Measurements from ENCODE around the gene MOSPD3. TPM values are rescaled to one million over a fixed set of nuclear protein-coding genes. Genes with fewer than 3 reads are reported as not detected.

Gene MOSPD3
- total and polyA plus RNA-seq, 2 of the 13 experiments (the other 11 are each of a cell fraction or from before 2014, with no cell fraction given): 7.6 to 8.8 TPM

- TF ChIP-seq GMEB1 (CRISPR knock-in tag; IDR thresholded peaks at IDR 0.05; ENCODE audit: borderline replicate concordance) (peak; percentile 67; the same call in 1 of the 2 replicates), KAT8 (CRISPR knock-in tag; IDR thresholded peaks at IDR 0.05) (peak; percentile 57; the same call in 1 of the 2 replicates), HOMEZ (CRISPR knock-in tag; IDR thresholded peaks at IDR 0.05; ENCODE audit: low read depth) (peak; percentile 35; the same call in 1 of the 2 replicates), NFKB2 (CRISPR knock-in tag; IDR thresholded peaks at IDR 0.05; ENCODE audit: borderline replicate concordance) (0 out of 2 replicates have a peak, but pooled peaks have one; percentile 19), RBM22 (optimal IDR thresholded peaks at IDR 0.05; ENCODE audit: low read length) (no peak), PLRG1 (conservative IDR thresholded peaks at IDR 0.05) (no peak), ELF1 (CRISPR knock-in tag; IDR thresholded peaks at IDR 0.05) (peak; percentile 77), BHLHE40 (IDR thresholded peaks at IDR 0.05; ENCODE audit: low read length) (peak; percentile 53; the same call in 1 of the 2 replicates), SUZ12 (IDR thresholded peaks at IDR 0.05; ENCODE audit: low read depth, low read length) (no peak), ZNF329 (CRISPR knock-in tag; IDR thresholded peaks at IDR 0.05; ENCODE audit: low read depth) (0 out of 2 replicates have a peak, but pooled peaks have one; percentile 13), ZNF407 (CRISPR knock-in tag; IDR thresholded peaks at IDR 0.05; ENCODE audit: not compliant biosample characterization) (no peak), HHEX (CRISPR knock-in tag; IDR thresholded peaks at IDR 0.05) (no peak), GABPA (IDR thresholded peaks at IDR 0.05; ENCODE audit: low read depth, low read length) (peak; percentile 33), GABPA (CRISPR knock-in tag; IDR thresholded peaks at IDR 0.05; ENCODE audit: low read depth) (no peak; the same call in none of the 2 replicates)
Observed at GRCh38 chr7:100586266-100587025, 25.9 kb upstream of the MOSPD3 start, which contains the start of gene FBXO24 (continued).
